RWPE1 (cell line): ENCODE results near the gene YPEL2.
"Not testable (repeated sequence)": the region's sequence is repeated elsewhere in the genome, so short reads cannot be mapped to it uniquely, and the experiment has no call there.

Experiments
- CTCF ChIA-PET: fragments of 350-600 bp; sonication (Branson Sonifier 250); formaldehyde crosslinking; extraction: SDS; loops from one replicate; lab custom pipeline; 2021; lab: Yijun Ruan, JAX
- POLR2A ChIA-PET: fragments of 400-600 bp; formaldehyde crosslinking; extraction: SDS; loops from one replicate; lab custom pipeline; 2020; ENCODE audit warnings: antibody characterized with exemption; ENCODE audit not compliant: low non-redundant PET; lab: Yijun Ruan, JAX
- DNase-seq: peaks from one replicate; pipeline ENCODE4 v3.0.0; 2012; ENCODE audit warnings: low spot score
- H3K27ac ChIP-seq: fragments of 450-650 bp; 2 replicates; pipeline ENCODE4 v1.5.1; 2017
- CTCF ChIP-seq: fragments of 450-650 bp; conservative IDR thresholded peaks from 2 replicates; pipeline ENCODE4 v1.5.1; 2017; ENCODE audit warnings: low read depth, mild to moderate bottlenecking

Gene YPEL2

GRCh38 chr17:59404471-59404870 is 73.0 kb downstream of the YPEL2 start:
- DNase-seq, result no peak
- no peak for TF ChIP-seq CTCF
- POLR2A ChIA-PET, result no interaction called here
- no peak overlapping the region for H3K27ac ChIP-seq
- CTCF ChIA-PET, result no interaction called here

- no peak overlapping the region for H3K27ac ChIP-seq
- ChIA-PET CTCF (no interaction called here), POLR2A (no interaction called here)
- no peak for DNase-seq
- TF ChIP-seq CTCF, result no peak
Measured at GRCh38 chr17:59405944-59406705, 74.7 kb downstream of the YPEL2 start.

DNA sequence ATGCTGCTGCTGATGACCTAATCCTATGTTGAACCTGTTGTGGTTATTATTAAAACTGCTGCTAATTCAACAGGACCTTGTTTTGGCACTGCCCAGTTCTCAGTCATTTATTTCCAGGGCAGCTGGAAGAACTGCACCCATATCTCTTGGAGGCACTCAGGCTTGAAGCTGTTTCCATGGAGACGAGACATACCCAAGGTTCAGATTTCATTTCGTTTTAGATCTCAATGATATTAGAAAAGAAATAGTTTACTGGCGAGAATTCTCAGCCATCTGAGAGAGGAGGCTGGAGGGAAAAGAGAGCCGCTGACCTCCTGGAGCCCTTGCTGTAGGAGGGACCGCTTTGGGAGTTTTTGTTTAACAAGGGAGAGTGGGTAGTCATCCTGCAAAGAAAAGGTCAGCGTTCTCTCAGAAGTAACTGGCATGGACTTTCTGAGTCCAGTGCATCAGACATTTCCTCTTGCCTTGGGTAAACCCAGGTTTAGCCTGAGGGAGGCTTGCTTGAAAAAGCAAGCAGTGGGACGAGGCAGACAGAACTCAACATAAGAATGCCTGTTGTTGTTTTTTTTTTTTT is 75.4 kb downstream of the YPEL2 start:
- H3K27ac ChIP-seq, result no peak overlapping the region
- no peak for DNase-seq
- CTCF ChIA-PET, result no interaction called here
- no peak for TF ChIP-seq CTCF
- POLR2A ChIA-PET, result no interaction called here

DNA sequence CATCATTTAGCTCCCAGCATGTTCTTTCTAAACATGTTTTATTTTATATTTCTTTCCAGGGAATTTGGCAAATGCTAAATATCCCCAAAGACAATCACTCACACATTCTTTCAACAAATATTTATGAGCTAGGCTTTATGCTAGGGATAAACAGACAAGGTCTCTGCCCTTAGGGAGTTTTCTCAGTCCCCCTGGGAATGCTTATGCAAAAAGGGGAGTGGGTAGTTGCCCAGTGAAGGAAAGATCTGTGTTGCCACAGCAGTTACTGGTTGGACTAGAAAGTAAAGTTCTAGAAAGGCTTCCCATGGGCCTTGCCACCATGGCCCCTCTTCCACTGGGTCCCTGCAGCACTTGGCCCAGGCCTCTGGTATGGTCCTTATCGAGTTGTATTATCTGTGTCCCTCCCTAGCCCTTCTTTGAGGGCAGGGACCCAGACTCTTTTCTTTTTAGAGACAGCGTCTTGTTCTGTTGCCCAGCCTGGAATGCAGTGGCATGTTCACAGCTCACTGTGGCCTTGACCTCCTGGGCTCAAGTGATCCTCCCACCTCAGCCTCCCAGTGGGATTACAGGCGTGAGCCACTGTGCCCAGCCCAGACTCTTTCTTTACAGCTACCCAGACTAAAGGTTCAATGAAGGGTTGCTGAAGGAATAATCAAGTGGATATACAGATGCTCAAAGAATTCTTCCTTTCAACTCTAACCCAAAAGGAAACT is 78.0 kb downstream of the YPEL2 start:
- POLR2A ChIA-PET, result no interaction called here
- no peak overlapping the region for H3K27ac ChIP-seq
- no peak for DNase-seq
- CTCF ChIA-PET, result no interaction called here
- TF ChIP-seq CTCF, result no peak

- no peak overlapping the region for H3K27ac ChIP-seq
- POLR2A ChIA-PET, result no interaction called here
- CTCF ChIA-PET, result no interaction called here
- no peak for DNase-seq
- no peak for TF ChIP-seq CTCF
Measured at GRCh38 chr17:59410049-59410437, 78.6 kb downstream of the YPEL2 start.

GRCh38 chr17:59412431-59412830 is 81.0 kb downstream of the YPEL2 start:
- CTCF ChIA-PET, POLR2A ChIA-PET, DNase-seq, H3K27ac ChIP-seq: not testable (repeated sequence)
